ENCODE measurements around the gene APOL4.

The APOL4 gene

GRCh38 chr22:36149441-36149840 is 52.2 kb downstream of the APOL4 start:
- no peak for DNase-seq (ENCODE audit: low read depth, low spot score)
- Histone ChIP-seq H3K9ac (ENCODE audit: insufficient read length, low read depth) (no peak overlapping the region), H3K36me3 (ENCODE audit: insufficient read depth, insufficient read length, low read length) (no peaks in the 10 kb centered on the region), H3K27me3 (ENCODE audit: insufficient read depth, insufficient read length) (no peaks in the 10 kb centered on the region), H3K4me1 (ENCODE audit: insufficient read depth, insufficient read length) (no peaks in the 10 kb centered on the region), H3K9me3 (ENCODE audit: insufficient read depth, low read length) (peaks cover 13% of the 10 kb centered on the region; the same call in 1 of the 2 replicates), H3K4me3 (ENCODE audit: insufficient read length, low read depth) (no peak overlapping the region)
- TF ChIP-seq ZNF274 (IDR thresholded peaks at IDR 0.05; ENCODE audit: low read depth, low read length) (no peak), SUZ12 (IDR thresholded peaks at IDR 0.05; ENCODE audit: extremely low read depth, insufficient read depth, insufficient read length) (no peak), YY1 (IDR thresholded peaks at IDR 0.05; ENCODE audit: insufficient read depth, insufficient read length) (no peak)

GRCh38 chr22:36148411-36148810 is 53.2 kb downstream of the APOL4 start:
- no peak for DNase-seq (ENCODE audit: low read depth, low spot score)
- Histone ChIP-seq H3K36me3 (ENCODE audit: insufficient read depth, insufficient read length, low read length) (no peaks in the 10 kb centered on the region), H3K9me3 (ENCODE audit: insufficient read depth, low read length) (peaks cover 13% of the 10 kb centered on the region; the same call in 1 of the 2 replicates), H3K4me1 (ENCODE audit: insufficient read depth, insufficient read length) (peaks cover 3% of the 10 kb centered on the region), H3K4me3 (ENCODE audit: insufficient read length, low read depth) (no peak overlapping the region), H3K9ac (ENCODE audit: insufficient read length, low read depth) (no peak overlapping the region), H3K27me3 (ENCODE audit: insufficient read depth, insufficient read length) (no peaks in the 10 kb centered on the region)
- TF ChIP-seq SUZ12 (IDR thresholded peaks at IDR 0.05; ENCODE audit: extremely low read depth, insufficient read depth, insufficient read length) (no peak), ZNF274 (IDR thresholded peaks at IDR 0.05; ENCODE audit: low read depth, low read length) (no peak), YY1 (IDR thresholded peaks at IDR 0.05; ENCODE audit: insufficient read depth, insufficient read length) (no peak)

DNA sequence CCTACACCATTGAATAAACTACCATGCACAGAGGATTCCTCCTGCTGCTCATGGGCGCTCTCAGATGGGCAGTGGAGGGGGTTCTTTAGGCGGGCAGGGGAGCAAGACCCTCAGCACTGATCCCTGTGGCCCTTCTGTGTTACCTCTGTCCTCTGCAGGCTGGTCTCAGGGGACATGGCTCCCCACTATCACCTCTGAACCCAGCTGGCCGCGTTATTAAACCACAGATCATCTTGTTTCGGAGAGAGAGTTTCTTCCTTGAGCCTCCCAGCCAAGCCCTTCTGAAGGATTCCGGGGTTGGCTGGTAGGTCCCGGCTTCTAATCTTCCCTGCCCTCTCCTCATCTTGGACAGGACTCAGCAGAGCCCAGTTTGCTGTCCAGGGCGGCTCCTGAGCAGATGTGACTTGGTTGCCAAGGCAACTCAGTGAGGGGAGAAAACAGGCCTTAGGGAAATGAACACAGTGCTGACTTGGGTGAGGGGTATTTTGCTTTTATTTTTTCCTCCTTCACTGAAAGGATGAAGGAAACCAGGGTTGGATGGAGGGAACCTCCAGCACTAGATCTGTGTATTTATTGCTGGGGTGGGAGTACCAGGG is 54.3 kb downstream of the APOL4 start:
- H3K4me3 ChIP-seq (ENCODE audit: insufficient read length, low read depth): no peak overlapping the region
- H3K27me3 ChIP-seq (ENCODE audit: insufficient read depth, insufficient read length): no peaks in the 10 kb centered on the region
- no peak for DNase-seq (ENCODE audit: low read depth, low spot score)
- H3K9ac ChIP-seq (ENCODE audit: insufficient read length, low read depth): no peak overlapping the region
- H3K9me3 ChIP-seq (ENCODE audit: insufficient read depth, low read length): peaks cover 10% of the 10 kb centered on the region; the same call in 1 of the 2 replicates
- TF ChIP-seq SUZ12 (IDR thresholded peaks at IDR 0.05; ENCODE audit: extremely low read depth, insufficient read depth, insufficient read length): no peak
- TF ChIP-seq YY1 (IDR thresholded peaks at IDR 0.05; ENCODE audit: insufficient read depth, insufficient read length): no peak
- no peak for TF ChIP-seq ZNF274 (IDR thresholded peaks at IDR 0.05; ENCODE audit: low read depth, low read length)
- peaks cover 3% of the 10 kb centered on the region for H3K4me1 ChIP-seq (ENCODE audit: insufficient read depth, insufficient read length)
- H3K36me3 ChIP-seq (ENCODE audit: insufficient read depth, insufficient read length, low read length): no peaks in the 10 kb centered on the region

- no peak for DNase-seq (ENCODE audit: low read depth, low spot score)
- H3K36me3 ChIP-seq (ENCODE audit: insufficient read depth, insufficient read length, low read length): no peaks in the 10 kb centered on the region
- TF ChIP-seq SUZ12 (IDR thresholded peaks at IDR 0.05; ENCODE audit: extremely low read depth, insufficient read depth, insufficient read length) (no peak), ZNF274 (IDR thresholded peaks at IDR 0.05; ENCODE audit: low read depth, low read length) (no peak), YY1 (IDR thresholded peaks at IDR 0.05; ENCODE audit: insufficient read depth, insufficient read length) (no peak)
- no peaks in the 10 kb centered on the region for H3K27me3 ChIP-seq (ENCODE audit: insufficient read depth, insufficient read length)
- no peaks in the 10 kb centered on the region for H3K9me3 ChIP-seq (ENCODE audit: insufficient read depth, low read length)
- H3K9ac ChIP-seq (ENCODE audit: insufficient read length, low read depth): no peak overlapping the region
- no peak overlapping the region for H3K4me3 ChIP-seq (ENCODE audit: insufficient read length, low read depth)
- H3K4me1 ChIP-seq (ENCODE audit: insufficient read depth, insufficient read length): peaks cover 3% of the 10 kb centered on the region
Observed at GRCh38 chr22:36145881-36146280, 55.7 kb downstream of the APOL4 start.

DNA sequence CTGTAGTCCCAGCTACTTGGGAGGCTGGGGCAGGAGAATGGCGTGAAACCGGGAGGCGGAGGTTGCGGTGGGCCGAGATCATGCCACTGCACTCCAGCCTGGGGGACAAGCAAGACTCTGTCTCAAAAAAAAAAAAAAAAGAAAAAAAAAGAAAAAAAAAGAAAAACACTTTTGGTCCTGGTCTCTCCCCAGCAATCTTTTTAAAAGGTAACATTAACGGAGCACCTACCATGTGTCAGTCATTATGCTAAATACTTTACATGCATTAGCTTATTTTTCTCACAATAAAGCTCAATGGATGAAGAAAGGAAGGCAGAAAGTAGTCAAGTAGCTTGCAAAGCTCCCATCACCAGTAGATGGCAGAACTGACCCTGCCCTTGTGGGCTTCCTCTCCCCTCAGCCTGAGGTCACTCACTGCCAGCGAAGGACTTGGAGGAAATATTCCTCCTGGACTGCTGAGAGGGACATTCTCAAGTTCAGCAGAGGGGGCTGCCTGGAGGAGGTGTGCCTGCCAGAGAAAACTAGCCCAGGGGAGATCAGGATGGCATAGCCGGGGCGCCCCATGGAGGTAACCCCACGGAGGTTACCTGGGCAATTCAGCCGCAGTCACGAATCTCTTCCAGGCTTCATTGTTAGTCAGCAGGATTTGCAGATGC is 56.6 kb downstream of the APOL4 start:
- H3K9me3 ChIP-seq (ENCODE audit: insufficient read depth, low read length): no peaks in the 10 kb centered on the region
- no peaks in the 10 kb centered on the region for H3K36me3 ChIP-seq (ENCODE audit: insufficient read depth, insufficient read length, low read length)
- H3K4me1 ChIP-seq (ENCODE audit: insufficient read depth, insufficient read length): peaks cover 3% of the 10 kb centered on the region
- peak; percentile 48 for DNase-seq (ENCODE audit: low read depth, low spot score)
- H3K9ac ChIP-seq (ENCODE audit: insufficient read length, low read depth): no peak overlapping the region
- no peak for TF ChIP-seq ZNF274 (IDR thresholded peaks at IDR 0.05; ENCODE audit: low read depth, low read length)
- TF ChIP-seq SUZ12 (IDR thresholded peaks at IDR 0.05; ENCODE audit: extremely low read depth, insufficient read depth, insufficient read length): no peak
- TF ChIP-seq YY1 (IDR thresholded peaks at IDR 0.05; ENCODE audit: insufficient read depth, insufficient read length): no peak
- no peaks in the 10 kb centered on the region for H3K27me3 ChIP-seq (ENCODE audit: insufficient read depth, insufficient read length)
- no peak overlapping the region for H3K4me3 ChIP-seq (ENCODE audit: insufficient read length, low read depth)

GRCh38 chr22:36143956-36144355 is 57.7 kb downstream of the APOL4 start:
- no peak overlapping the region for H3K4me3 ChIP-seq (ENCODE audit: insufficient read length, low read depth)
- no peaks in the 10 kb centered on the region for H3K27me3 ChIP-seq (ENCODE audit: insufficient read depth, insufficient read length)
- no peaks in the 10 kb centered on the region for H3K36me3 ChIP-seq (ENCODE audit: insufficient read depth, insufficient read length, low read length)
- H3K9me3 ChIP-seq (ENCODE audit: insufficient read depth, low read length): no peaks in the 10 kb centered on the region
- no peak overlapping the region for H3K9ac ChIP-seq (ENCODE audit: insufficient read length, low read depth)
- DNase-seq (ENCODE audit: low read depth, low spot score): no peak
- TF ChIP-seq YY1 (IDR thresholded peaks at IDR 0.05; ENCODE audit: insufficient read depth, insufficient read length) (no peak), ZNF274 (IDR thresholded peaks at IDR 0.05; ENCODE audit: low read depth, low read length) (no peak)
- peaks cover 3% of the 10 kb centered on the region for H3K4me1 ChIP-seq (ENCODE audit: insufficient read depth, insufficient read length)

- no peaks in the 10 kb centered on the region for H3K36me3 ChIP-seq (ENCODE audit: insufficient read depth, insufficient read length, low read length)
- TF ChIP-seq SUZ12 (IDR thresholded peaks at IDR 0.05; ENCODE audit: extremely low read depth, insufficient read depth, insufficient read length) (no peak), YY1 (IDR thresholded peaks at IDR 0.05; ENCODE audit: insufficient read depth, insufficient read length) (no peak), ZNF274 (IDR thresholded peaks at IDR 0.05; ENCODE audit: low read depth, low read length) (no peak)
- DNase-seq (ENCODE audit: low read depth, low spot score): no peak
Observed at GRCh38 chr22:36143066-36143815, 58.4 kb downstream of the APOL4 start.

More at GRCh38 chr22:36143066-36143815, 58.4 kb downstream of the APOL4 start:
- Histone ChIP-seq H3K27me3 (ENCODE audit: insufficient read depth, insufficient read length) (no peaks in the 10 kb centered on the region), H3K4me1 (ENCODE audit: insufficient read depth, insufficient read length) (peaks cover 3% of the 10 kb centered on the region), H3K9me3 (ENCODE audit: insufficient read depth, low read length) (no peaks in the 10 kb centered on the region), H3K4me3 (ENCODE audit: insufficient read length, low read depth) (no peak overlapping the region), H3K9ac (ENCODE audit: insufficient read length, low read depth) (peak overlapping the region; percentile 32)
